Fibroblast of the conjunctiva (primary cell): ENCODE measurements around the gene PPP4C.

ENCODE experiments used
- DNase-seq: peaks from one replicate; pipeline ENCODE4 v3.0.0-alpha.2; 2010; ENCODE audit warnings: low read depth

Gene PPP4C

GRCh38 chr16:30082545-30083090, 6.8 kb downstream of the PPP4C start:
- no peak for DNase-seq

DNA sequence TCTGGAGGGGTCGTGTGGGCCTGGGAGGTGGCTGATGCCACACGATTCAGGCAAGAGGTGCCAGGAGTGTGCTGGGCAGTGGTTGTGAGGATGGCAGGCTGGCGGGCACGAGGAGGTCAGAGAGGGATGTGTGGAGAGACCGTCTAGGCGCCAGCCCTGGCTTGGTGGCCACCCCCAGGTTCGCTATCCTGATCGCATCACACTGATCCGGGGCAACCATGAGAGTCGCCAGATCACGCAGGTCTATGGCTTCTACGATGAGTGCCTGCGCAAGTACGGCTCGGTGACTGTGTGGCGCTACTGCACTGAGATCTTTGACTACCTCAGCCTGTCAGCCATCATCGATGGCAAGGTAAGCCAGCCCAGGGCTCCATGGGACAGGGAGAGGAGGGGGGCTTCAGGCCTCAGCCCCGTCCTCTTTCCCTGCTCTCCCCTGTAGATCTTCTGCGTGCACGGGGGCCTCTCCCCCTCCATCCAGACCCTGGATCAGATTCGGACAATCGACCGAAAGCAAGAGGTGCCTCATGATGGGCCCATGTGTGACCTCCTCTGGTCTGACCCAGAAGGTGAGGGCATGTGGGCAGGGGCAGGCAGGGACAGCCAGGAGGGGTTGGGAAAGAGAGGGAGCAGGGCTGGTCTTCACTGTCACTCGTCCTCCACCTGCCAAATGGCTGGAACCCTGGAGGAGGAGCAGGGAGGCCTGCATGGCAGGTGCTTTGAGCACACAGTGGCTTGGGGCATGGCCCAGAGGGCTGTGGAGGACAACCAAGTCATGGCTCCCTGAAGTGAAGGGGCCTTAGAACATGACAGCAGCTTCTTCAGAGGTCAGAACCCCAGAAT, 7.6 kb downstream of the PPP4C start:
- no peak for DNase-seq

DNA sequence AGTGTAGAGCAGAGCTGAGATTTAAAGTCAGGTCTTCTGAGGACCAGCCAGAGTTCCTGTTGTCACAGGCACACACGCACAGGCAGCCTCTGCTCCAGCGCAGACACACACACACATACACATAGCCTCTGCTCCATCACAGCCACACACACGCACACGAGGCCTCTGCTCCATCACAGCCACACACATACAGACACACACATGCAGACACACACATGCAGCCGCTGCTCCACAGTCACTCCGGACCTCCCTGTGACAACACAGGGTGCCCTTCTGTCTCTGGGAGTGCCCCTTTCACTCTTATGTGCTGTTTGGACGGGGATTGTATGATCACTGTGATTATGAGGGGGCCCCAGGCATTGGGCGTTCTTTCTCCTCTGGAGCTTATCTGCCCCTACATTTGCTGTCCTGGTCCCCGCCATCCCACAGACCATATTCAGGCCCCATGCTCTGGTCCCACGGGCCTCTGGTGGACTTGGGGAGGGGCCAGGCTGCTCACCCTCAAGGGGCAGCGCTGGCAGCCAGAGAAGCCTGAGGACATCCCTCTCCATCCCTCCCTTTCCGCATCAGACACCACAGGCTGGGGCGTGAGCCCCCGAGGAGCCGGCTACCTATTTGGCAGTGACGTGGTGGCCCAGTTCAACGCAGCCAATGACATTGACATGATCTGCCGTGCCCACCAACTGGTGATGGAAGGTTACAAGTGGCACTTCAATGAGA, 8.5 kb downstream of the PPP4C start:
- DNase-seq, result no peak

GRCh38 chr16:30084816-30085159, 9.0 kb downstream of the PPP4C start:
- DNase-seq, result no peak

- no peak for DNase-seq
These were observed 9.5 kb downstream of the PPP4C start for GRCh38 chr16:30085247-30085646.

DNA sequence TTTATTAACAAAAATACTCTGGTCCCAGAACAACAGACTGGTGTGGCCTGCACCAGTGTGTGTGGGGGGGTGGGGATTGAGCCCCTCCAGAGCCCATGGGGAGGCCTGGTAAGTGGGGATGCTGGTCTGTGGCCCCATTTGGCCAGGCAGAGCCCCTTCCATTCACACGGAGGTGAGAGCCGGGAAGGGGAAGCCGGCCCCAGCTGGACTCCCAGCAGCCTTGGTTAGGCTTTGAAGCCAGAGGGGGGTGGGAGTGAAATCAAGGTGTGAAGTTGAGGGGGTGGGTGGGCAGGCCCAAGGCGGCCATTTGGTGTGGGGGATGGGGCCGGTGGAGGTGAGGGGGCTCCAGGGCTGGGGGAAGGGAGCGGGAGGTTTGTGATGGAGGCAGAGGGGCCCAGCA, 10.0 kb downstream of the PPP4C start:
- DNase-seq, result no peak

DNA sequence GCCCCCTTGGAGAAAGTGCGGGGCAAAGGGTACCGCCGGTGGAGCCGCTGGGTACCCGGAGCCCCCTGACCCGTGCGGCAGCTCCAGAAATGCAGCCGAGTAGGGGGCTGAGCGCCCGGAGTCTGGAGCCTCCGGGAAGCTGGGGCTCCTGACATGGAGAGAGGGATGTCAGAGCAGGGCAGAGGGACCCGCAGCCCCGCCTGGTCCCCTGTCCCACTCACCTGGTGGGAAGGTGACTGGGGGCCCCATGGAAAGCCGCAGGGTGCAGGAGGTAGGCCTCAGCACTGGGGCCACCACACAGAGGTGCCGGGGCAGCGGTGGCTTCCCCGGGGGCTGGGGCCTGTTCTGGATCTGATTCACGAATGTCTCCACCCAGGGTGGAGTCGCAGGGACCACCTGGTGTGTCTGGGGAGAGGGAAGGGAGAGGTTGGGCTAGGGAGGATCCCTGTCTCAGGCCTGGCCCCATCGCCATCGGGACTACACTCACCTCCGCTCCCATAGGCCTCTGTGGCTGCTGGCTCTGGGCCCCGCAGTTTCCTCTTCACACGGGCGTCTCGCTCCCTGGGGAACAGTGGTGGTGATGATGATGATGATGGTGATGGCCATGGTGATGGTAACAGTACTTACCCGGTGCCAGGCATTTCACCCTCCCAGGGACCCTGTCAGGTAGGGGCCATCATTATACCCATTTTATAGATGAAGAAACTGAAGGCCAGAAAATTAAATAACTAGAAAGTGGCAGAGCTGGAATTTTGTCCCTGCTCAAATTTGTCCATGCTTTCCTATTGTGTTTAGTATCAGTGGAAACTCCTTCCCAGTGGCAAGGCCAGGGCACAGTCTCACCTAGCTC, 10.7 kb downstream of the PPP4C start:
- DNase-seq, result no peak

GRCh38 chr16:30087181-30087898, 11.5 kb downstream of the PPP4C start:
- DNase-seq, result no peak

DNA sequence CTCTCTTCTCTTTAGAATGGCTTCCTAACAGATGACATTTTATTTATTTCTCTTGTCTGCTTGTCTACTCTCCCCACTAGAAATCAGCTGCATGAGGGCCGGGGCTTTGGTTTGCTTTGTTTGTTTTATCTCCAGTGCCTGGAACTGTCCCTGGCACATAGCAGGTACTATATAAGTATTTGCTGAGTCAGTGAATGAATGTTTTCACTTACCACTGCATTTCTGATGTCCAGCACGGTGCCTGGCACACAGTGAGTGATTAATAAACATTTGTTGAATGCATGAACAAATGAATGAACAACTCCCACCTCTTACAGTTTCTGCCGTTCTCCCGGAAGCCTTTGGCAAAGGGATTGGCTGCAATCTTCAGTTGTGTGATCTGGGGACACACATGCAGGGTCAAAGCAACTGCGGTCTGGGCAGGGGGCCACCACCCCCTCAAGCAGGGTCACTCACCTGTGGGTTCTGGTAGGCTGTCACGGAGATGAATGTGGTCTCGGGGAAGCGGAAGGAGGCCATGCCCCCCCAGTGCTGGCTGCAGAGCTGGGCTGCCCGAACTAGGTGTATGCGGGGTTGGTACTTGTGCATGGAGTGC, 12.5 kb downstream of the PPP4C start:
- no peak for DNase-seq

GRCh38 chr16:30088832-30089624, 13.2 kb downstream of the PPP4C start:
- no peak for DNase-seq

- no peak for DNase-seq
These were observed 15.0 kb downstream of the PPP4C start for GRCh38 chr16:30090610-30091331.

DNA sequence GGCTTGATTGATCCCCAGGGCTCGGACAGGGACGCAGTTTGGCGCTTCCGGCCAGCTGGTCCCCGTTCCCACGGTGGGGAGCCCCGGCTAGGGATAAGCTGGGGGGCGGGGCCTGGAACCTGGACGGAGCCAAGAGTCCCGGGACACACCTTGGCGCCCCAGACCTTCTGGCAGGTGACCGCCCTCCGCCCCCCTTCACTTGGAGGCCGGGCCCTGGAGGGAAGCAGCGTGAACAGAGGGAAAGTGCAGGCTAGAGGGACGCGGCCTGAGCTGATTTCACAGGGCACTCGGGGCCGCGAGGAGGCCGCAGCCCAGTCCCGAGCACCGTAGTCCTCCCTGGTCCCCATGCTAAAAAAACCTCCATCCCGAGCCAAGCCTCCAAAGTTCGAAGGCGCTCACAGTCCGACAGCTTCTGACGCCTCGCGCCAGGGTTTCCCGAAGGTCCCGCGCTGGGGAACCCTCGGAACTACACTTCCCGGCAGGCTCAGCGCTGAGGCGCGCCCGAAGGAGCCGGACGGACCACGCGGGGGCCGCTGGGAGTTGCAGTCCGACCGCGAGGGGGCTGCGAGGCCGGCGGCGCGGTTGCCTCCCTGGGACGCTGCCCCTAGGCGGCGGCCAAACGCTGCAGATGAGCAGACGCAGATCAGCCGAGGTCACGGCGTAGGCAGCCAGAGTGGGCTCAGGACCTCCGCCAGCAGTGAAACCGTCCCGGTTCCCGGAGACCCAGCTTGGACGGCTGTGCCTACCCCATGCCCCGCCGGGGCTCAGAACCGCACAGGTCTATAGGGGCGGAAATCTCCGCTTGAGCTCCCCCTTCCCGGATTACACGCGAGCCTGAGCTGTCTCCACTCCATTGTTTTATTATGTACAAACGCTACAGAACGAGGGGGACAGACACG, 15.9 kb downstream of the PPP4C start, which contains the start of gene TBX6:
TSS of gene TBX6 (minus strand) at position 451 of the 899 bp plus-strand sequence. CDS start 731 bp downstream, outside the sequence.
- peak; percentile 74 for DNase-seq

DNA sequence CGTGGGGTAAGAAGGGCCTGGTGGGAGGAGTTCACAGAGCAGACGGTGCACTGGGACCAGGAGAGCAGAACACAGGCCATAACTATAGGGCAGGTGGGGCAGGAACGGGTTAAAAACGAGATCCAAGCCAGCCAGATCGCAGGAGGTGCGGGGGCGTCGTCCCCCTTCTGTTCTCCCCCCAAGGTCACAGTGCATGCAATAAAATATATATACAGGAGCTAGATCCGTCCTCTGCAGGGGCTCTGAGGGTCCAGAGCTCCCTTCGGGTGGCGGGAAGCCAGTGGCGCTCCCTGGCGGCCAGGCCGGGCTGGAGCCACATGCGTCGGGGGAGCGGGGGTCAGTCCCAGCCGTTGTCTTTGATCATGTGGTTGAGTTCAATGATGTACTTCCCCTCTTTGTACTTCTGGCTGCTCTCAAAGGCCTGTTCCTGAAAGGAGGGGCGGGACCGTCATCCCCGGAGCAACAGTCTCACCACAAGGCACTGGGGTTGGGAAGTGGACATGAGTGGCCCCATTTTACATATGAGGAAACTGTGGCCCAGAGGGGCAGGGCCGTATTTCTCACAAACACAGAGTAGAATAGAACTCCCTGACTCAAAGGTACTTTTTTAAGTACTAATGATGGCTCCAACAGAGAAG, 16.7 kb downstream of the PPP4C start:
- no peak for DNase-seq

- no peak for DNase-seq
These were observed 18.9 kb downstream of the PPP4C start for GRCh38 chr16:30094541-30095165.

DNA sequence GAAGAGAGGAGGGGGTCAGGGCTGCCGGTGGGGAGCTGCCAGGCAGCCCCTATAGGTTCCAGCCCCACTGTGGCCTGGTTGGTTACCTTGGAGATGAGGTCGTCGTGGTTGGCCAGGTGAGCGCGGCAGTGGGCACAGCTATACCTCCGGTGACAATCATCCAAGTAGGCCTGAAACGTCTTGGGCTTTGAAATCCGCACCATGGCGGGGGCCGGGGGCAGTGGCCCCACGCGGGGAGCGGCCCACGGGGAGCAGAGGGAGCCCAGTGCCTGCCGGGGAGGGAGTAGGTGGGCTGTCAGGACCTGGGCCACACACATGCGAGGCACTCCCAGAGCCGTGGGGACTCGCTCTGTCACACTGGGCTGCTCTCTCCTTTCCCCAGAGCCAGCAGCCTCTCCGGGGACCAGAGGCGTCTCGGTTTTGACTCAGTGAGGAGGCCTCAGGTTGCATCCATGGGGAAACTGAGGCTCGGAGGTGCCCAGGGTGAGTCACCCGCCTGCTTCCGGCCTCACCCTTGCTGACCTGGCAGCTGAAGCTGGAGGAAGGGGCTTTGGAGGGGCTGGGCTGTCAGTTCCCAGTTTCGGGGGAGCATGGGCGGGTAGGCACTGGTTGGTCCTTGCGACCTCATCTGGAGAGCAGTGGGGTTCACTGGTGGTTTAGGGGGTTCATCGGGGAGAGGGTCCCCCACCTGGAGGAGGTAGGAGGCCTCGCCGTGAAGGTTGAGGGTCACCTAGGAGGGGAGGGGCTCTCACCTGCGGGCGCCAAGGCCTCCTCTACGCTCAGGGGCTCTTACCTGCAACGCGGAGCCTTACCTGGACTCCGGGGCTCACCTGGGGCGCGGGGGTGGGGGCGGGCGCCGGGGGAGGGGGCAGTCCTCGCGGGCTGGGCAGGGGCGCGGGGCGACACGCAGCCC, 19.6 kb downstream of the PPP4C start:
- DNase-seq, result no peak

GRCh38 chr16:30096105-30096861, 20.5 kb downstream of the PPP4C start, which contains the start of gene YPEL3:
TSS of gene YPEL3 (minus strand) at chr16:30096213. CDS start at chr16:30095482, 731 bp downstream.
- peak; percentile 73 for DNase-seq
